HepG2 (cell line): ENCODE results near the gene RASA4B. TPM values are rescaled to one million over a fixed set of nuclear protein-coding genes. Genes with fewer than 3 reads are reported as not detected.
A peak's percentile ranks its signal among the peaks of the same experiment; 100 is the strongest.
"Not testable (repeated sequence)": the region's sequence is repeated elsewhere in the genome, so short reads cannot be mapped to it uniquely, and the experiment has no call there.

Source experiments
- ATAC-seq: fragments of 200-7000 bp; cut with Tn5 transposase; 3 replicates; pipeline ENCODE4 v1.9.1; 2020; ENCODE audit warnings: mild to moderate bottlenecking, moderate library complexity
- BruUV-seq: library from RNA; stranded (reverse); fragments of 400-500 nt; replicated peaks from 2 replicates; lab custom pipeline; 2021; lab: Mats Ljungman, UMichigan
- CTCF ChIA-PET: fragments of 300-600 bp; formaldehyde crosslinking; extraction: SDS; loops from one replicate; lab custom pipeline; 2021; ENCODE audit warnings: low total read pairs, inconsistent platforms, low intra/inter-chr PET ratio; lab: Yijun Ruan, JAX
- POLR2A ChIA-PET: fragments of 350-600 bp; sonication (Branson Sonifier 250); formaldehyde crosslinking; loops from one replicate; lab custom pipeline; 2020; ENCODE audit warnings: antibody characterized with exemption, inconsistent platforms; lab: Yijun Ruan, JAX
- DNase-seq: peaks from one replicate; pipeline ENCODE4 v3.0.0-alpha.2; 2015; ENCODE audit warnings: low spot score
- FAIRE-seq: peaks from 3 replicates; lab custom pipeline; 2011; peaks lifted over from hg19 to GRCh38; lab: Jason Lieb, UNC
- H2AFZ ChIP-seq: one replicate; pipeline ENCODE4 v1.6.1; 2011; ENCODE audit warnings: low read length, inconsistent platforms
- H3K27ac ChIP-seq: fragments of 300-600 bp; 3 replicates; pipeline ENCODE4 v1.8.0; 2011; ENCODE audit warnings: mixed run types, mild to moderate bottlenecking, mixed read lengths, low read length, inconsistent platforms; ENCODE audit not compliant: insufficient read depth; ENCODE audit errors: extremely low read length
- H3K27me3 ChIP-seq, 2 experiments: fragments of 200-600 bp in 1 of 2; 2 replicates in 1 of 2; 3 replicates in 1 of 2; pipeline versions ENCODE4 v1.6.0 to v1.8.0; 2011; ENCODE audit warnings: low read length in 2 of 2, mild to moderate bottlenecking in 2 of 2, moderate library complexity in 2 of 2, inconsistent platforms in 1 of 2; ENCODE audit not compliant: insufficient read depth in 2 of 2, control insufficient read depth in 1 of 2
- H3K36me3 ChIP-seq, 2 experiments: fragments of 200-600 bp in 1 of 2; replicated peaks in 1 of 2; 2 replicates in 1 of 2; 3 replicates in 1 of 2; pipeline versions ENCODE4 v1.5.1 to v1.8.0; 2011; ENCODE audit warnings: low read length in 2 of 2, inconsistent platforms in 1 of 2; ENCODE audit not compliant: insufficient read depth in 2 of 2, control insufficient read depth in 1 of 2
- H3K4me1 ChIP-seq: 2 replicates; pipeline ENCODE4 v1.5.1; 2012; ENCODE audit warnings: low read length, inconsistent platforms; ENCODE audit not compliant: insufficient read depth
- H3K4me2 ChIP-seq: 2 replicates; pipeline ENCODE4 v1.6.0; 2011; ENCODE audit warnings: low read depth, low read length, inconsistent platforms
- H3K4me3 ChIP-seq, 3 experiments: fragments of 200-600 bp in 1 of 3; sonication (generic), shearing (Covaris generic) in 1 of 3; replicated peaks in 1 of 3; 2 replicates each; pipeline ENCODE4 v1.5.1; 2011 to 2016; ENCODE audit warnings: low read length in 3 of 3, inconsistent platforms in 2 of 3, low read depth in 2 of 3, mild to moderate bottlenecking in 2 of 3, control low read depth in 1 of 3, mixed read lengths in 1 of 3; ENCODE audit not compliant: insufficient read depth in 1 of 3
- H3K79me2 ChIP-seq: one replicate; pipeline ENCODE4 v1.6.1; 2011; ENCODE audit warnings: low read length, inconsistent platforms; ENCODE audit not compliant: insufficient read depth
- H3K9ac ChIP-seq: 2 replicates; pipeline ENCODE4 v1.6.0; 2011; ENCODE audit warnings: mild to moderate bottlenecking, low read depth, low read length, inconsistent platforms; ENCODE audit not compliant: insufficient read depth
- H3K9me3 ChIP-seq: 2 replicates; pipeline ENCODE4 v1.5.1; 2012; ENCODE audit warnings: mild to moderate bottlenecking, low read length
- H4K20me1 ChIP-seq: 2 replicates; pipeline ENCODE4 v1.6.0; 2011; ENCODE audit warnings: inconsistent platforms, mild to moderate bottlenecking, low read length, moderate library complexity; ENCODE audit not compliant: insufficient read depth
- WGBS: methylation state at CpG from one replicate; pipeline ENCODE4 v1.1.6; 2017; ENCODE audit warnings: low lambda C conversion rate; 5-methylcytosine and 5-hydroxymethylcytosine counted together
- in situ Hi-C: cut with HindIII; loops from 2 replicates; pipeline ENCODE4 v1.10.0; 2017; ENCODE audit warnings: low pct_unique_long_range_greater_than_20kb; ENCODE audit not compliant: extremely low pct_ligation_motif_present
- intact Hi-C: fragments of 100-400 bp; cut with micrococcal nuclease; formaldehyde crosslinking; loops from one replicate; pipeline ENCODE4 v1.10.0; 2022; ENCODE audit not compliant: unreplicated experiment
- polyA plus RNA-seq, 8 experiments: library from polyadenylated mRNA; depleted of rRNA in 3 of 8; stranded (reverse) in 7 of 8; unstranded in 1 of 8; fragments of >200 nt; fragmentation: Illumina TruSeq in 4 of 8; extraction: Trizol in 4 of 8; gene quantifications; 2 replicates each; pipeline versions ENCODE4 v1.2.1 to v1.2.3, GENCODE V29; 2011 to 2016; ENCODE audit warnings: low read depth in 4 of 8, missing spikeins in 1 of 8, mixed read lengths in 1 of 8; ENCODE audit not compliant: insufficient read depth in 1 of 8
- total RNA-seq, 5 experiments: library from RNA; depleted of rRNA; stranded (reverse); fragments of >200 nt; fragmentation: Illumina TruSeq; extraction: Trizol; gene quantifications; 2 replicates each; pipeline ENCODE4 v1.2.3, GENCODE V29; 2016; ENCODE audit warnings: low read depth in 1 of 5

Gene RASA4B
- total and polyA plus RNA-seq, 2 of the 13 experiments (the other 11 are each of a cell fraction or from before 2014, with no cell fraction given): 0.82 to 1.3 TPM

DNA sequence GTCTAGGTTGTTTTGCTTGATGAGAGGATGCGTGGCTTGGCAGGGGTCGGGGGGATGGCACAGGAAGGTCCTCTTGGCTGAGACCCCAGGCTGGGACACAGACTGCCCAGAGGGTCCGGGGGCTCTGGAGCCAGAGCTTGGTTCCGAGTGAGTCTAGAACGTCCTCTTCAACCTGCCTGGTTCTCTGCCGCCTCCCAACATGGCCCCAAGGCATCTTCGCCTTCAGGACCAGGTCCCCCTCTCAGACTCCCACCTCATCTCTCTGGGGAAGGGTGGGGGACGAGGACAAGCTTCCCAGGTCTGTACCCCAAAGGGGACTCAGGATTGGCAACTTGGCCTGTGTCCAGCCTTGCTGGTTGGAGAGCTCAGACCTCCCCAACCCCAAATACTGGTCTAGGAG, 24.5 kb upstream of the RASA4B start:
- H3K4me2 ChIP-seq, H3K79me2 ChIP-seq, DNase-seq, H3K36me3 ChIP-seq, H3K27me3 ChIP-seq, FAIRE-seq, H4K20me1 ChIP-seq, POLR2A ChIA-PET, H2AFZ ChIP-seq, H3K9me3 ChIP-seq, intact Hi-C loops, H3K4me3 ChIP-seq, in situ Hi-C loops, BruUV-seq, H3K9ac ChIP-seq, ATAC-seq, CTCF ChIA-PET, H3K27ac ChIP-seq, H3K4me1 ChIP-seq: not testable (repeated sequence)
- WGBS: 100% methylated on average over 1 of the region's 8 CpGs

GRCh38 chr7:102540604-102541003, 23.0 kb upstream of the RASA4B start:
- BruUV-seq, H4K20me1 ChIP-seq, H3K79me2 ChIP-seq, H3K4me2 ChIP-seq, H3K4me1 ChIP-seq, H3K36me3 ChIP-seq, H3K27ac ChIP-seq, H3K27me3 ChIP-seq, H3K9ac ChIP-seq, H3K4me3 ChIP-seq, POLR2A ChIA-PET, intact Hi-C loops, ATAC-seq, H3K9me3 ChIP-seq, in situ Hi-C loops, DNase-seq, CTCF ChIA-PET, FAIRE-seq, H2AFZ ChIP-seq: not testable (repeated sequence)
- WGBS: 94% methylated on average over 5 of the region's 6 CpGs

DNA sequence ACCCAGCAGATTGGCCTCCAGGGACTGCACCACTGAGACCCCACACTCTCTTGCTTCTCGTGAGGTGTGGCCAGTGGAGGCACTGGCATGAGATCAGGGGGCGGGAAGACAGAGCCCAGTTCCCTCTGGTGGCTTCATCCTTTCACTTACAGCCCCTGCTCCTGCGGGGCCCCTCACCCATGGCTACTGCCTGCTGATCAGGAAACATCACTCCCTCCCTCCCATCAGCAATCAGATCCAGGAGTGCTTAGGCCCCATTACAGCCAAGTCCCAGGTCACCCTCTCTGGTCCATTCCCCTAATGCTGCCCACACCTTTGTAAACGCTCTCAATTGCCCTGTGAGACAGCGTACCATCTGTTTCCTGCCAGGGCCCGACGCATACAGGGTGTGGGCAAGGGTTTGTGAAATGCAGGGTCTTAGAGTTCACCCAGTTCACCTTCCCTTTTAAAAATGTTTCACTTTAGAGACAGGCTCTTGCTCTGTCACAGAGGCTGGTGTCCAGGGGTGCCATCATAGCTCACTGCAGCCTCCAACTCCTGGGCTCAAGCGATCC, 17.6 kb upstream of the RASA4B start:
- H3K4me3 ChIP-seq, H3K4me1 ChIP-seq, FAIRE-seq, H3K27ac ChIP-seq, DNase-seq, ATAC-seq, intact Hi-C loops, POLR2A ChIA-PET, in situ Hi-C loops, H3K27me3 ChIP-seq, H3K9ac ChIP-seq, H2AFZ ChIP-seq, H3K79me2 ChIP-seq, H3K4me2 ChIP-seq, H4K20me1 ChIP-seq, H3K9me3 ChIP-seq, H3K36me3 ChIP-seq, BruUV-seq, CTCF ChIA-PET: not testable (repeated sequence)
- WGBS: 92% methylated on average over 3 of the region's 8 CpGs

DNA sequence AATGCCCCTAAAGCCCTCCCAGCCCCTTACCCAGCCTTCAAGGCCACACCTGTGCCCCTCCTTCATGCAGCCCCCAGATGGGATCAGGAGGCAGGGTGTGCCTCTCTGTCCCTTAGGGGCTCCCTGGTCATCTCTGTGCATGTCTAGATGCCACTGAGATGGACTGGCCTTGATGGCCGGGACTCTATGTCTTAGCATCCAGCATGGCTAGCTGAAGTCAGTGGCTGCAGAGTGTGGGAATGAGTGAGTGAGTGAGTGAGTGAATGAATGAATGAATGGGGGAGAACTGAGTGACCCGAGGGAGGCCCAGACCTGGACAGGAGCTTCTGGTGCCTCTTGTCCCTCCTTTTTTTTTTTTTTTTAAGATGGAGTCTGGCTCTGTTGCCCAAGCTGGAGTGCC, 14.6 kb upstream of the RASA4B start:
- in situ Hi-C loops, H3K27ac ChIP-seq, H3K4me3 ChIP-seq, H3K27me3 ChIP-seq, H3K9me3 ChIP-seq, H3K79me2 ChIP-seq, H3K36me3 ChIP-seq, H3K9ac ChIP-seq, CTCF ChIA-PET, POLR2A ChIA-PET, H2AFZ ChIP-seq, H4K20me1 ChIP-seq, H3K4me2 ChIP-seq, DNase-seq, ATAC-seq, H3K4me1 ChIP-seq, intact Hi-C loops, FAIRE-seq: not testable (repeated sequence)
- TSS peak; percentile 49 for BruUV-seq
- WGBS: 98% methylated on average over 2 of the region's 2 CpGs
